ENCODE results near the gene MTO1. TPM values are rescaled to one million over a fixed set of nuclear protein-coding genes. Genes with fewer than 3 reads are reported as not detected.
A peak's percentile ranks its signal among the peaks of the same experiment; 100 is the strongest.
"Not testable (repeated sequence)": the region's sequence is repeated elsewhere in the genome, so short reads cannot be mapped to it uniquely, and the experiment has no call there.

MTO1 gene, protein sequence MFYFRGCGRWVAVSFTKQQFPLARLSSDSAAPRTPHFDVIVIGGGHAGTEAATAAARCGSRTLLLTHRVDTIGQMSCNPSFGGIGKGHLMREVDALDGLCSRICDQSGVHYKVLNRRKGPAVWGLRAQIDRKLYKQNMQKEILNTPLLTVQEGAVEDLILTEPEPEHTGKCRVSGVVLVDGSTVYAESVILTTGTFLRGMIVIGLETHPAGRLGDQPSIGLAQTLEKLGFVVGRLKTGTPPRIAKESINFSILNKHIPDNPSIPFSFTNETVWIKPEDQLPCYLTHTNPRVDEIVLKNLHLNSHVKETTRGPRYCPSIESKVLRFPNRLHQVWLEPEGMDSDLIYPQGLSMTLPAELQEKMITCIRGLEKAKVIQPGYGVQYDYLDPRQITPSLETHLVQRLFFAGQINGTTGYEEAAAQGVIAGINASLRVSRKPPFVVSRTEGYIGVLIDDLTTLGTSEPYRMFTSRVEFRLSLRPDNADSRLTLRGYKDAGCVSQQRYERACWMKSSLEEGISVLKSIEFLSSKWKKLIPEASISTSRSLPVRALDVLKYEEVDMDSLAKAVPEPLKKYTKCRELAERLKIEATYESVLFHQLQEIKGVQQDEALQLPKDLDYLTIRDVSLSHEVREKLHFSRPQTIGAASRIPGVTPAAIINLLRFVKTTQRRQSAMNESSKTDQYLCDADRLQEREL
- 10 to 100 TPM; 26.2 to 37.7 (median 30.8) TPM for polyA plus RNA-seq (ENCODE audit: insufficient read depth in 1 of 5, insufficient read length in 5 of 5, low replicate concordance in 1 of 5)
- long read RNA-seq, donor 1, full-length matches to known transcripts: 3 of 37,306 reads
- long read RNA-seq, donor 1, partial matches to known transcripts: 35,703 of 37,306 reads
- long read RNA-seq, donor 1, other reads (novel, unspliced or antisense): 1,600 of 37,306 reads
- long read RNA-seq, donor 2, full-length matches to known transcripts: 4 of 17,444 reads
- long read RNA-seq, donor 2, partial matches to known transcripts: 16,769 of 17,444 reads
- long read RNA-seq, donor 2, other reads (novel, unspliced or antisense): 671 of 17,444 reads
- long read RNA-seq, donor 3, full-length matches to known transcripts: 1 of 30,062 reads
- long read RNA-seq, donor 3, partial matches to known transcripts: 28,936 of 30,062 reads
- long read RNA-seq, donor 3, other reads (novel, unspliced or antisense): 1,125 of 30,062 reads
- long read RNA-seq, donor 4, partial matches to known transcripts: 20,387 of 21,572 reads
- long read RNA-seq, donor 4, other reads (novel, unspliced or antisense): 1,185 of 21,572 reads
- long read RNA-seq, donor 5, full-length matches to known transcripts: 3 of 39,770 reads
- long read RNA-seq, donor 5, partial matches to known transcripts: 39,046 of 39,770 reads
- long read RNA-seq, donor 5, other reads (novel, unspliced or antisense): 721 of 39,770 reads
- long read RNA-seq, donor 6, full-length matches to known transcripts: 2 of 27,475 reads
- long read RNA-seq, donor 6, partial matches to known transcripts: 26,121 of 27,475 reads
- long read RNA-seq, donor 6, other reads (novel, unspliced or antisense): 1,352 of 27,475 reads
- long read RNA-seq, donor 7, full-length matches to known transcripts: 2 of 25,015 reads
- long read RNA-seq, donor 7, partial matches to known transcripts: 23,924 of 25,015 reads
- long read RNA-seq, donor 7, other reads (novel, unspliced or antisense): 1,089 of 25,015 reads
- long read RNA-seq, donor 8, full-length matches to known transcripts: 4 of 14,031 reads
- long read RNA-seq, donor 8, partial matches to known transcripts: 9,325 of 14,031 reads
- long read RNA-seq, donor 8, other reads (novel, unspliced or antisense): 4,702 of 14,031 reads

DNA sequence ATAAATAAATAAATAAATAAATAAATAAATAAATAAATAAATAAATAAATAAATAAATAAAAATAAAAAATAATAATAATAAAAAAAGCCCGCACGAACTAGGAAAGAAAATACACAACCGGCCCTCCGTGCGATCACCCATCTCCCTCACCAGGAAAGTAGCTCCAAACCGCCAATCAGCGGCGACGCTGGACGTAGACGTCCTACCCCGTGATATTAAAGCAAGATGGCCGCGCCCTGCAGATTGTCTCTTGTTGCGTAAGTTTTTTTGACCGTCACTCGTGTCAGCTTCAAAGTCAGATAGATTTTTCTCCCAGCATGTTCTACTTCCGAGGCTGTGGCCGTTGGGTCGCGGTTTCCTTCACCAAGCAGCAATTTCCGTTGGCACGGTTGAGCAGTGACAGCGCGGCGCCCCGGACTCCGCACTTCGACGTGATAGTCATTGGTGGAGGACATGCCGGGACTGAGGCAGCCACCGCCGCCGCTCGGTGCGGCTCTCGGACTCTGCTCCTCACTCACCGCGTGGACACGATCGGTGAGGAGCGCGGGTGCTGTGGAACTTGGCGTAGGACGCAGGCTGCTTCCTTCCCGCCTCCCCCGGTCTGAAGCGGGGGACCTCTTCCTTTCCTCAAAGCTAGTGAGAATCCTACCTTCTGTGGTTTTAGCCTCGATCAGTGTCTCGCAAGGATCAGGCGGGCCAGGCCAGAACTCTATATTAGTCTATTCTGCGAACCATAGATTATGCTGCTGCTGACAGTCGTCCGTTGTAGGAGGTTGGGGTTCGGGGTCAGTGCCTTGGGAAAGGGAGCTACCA is at the start of gene MTO1:
TSS of gene MTO1 (plus strand) at position 201 of the 814 bp plus-strand sequence. CDS start at position 319, 118 bp downstream.
- peak; percentile 83 to 84 for DNase-seq

DNA sequence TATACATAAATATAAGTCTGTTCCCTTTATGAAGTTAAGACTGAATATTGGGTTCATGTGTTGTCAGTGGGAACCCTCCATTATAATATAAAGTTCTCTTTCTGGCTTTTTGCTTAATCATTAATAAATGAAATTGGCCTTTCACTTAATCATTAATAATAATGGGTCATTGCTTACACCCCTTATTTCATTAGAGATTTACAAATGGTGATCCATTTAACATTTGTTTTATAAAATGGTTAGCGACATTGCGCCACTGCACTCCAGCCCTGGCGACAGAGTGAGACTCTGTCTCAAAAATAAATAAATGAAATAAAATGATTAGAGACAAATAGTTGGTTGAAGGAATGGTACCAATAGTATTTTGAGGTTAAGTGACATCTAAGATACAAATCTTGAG is 48.4 kb upstream of the MTO1 start:
- no peak for DNase-seq

DNA sequence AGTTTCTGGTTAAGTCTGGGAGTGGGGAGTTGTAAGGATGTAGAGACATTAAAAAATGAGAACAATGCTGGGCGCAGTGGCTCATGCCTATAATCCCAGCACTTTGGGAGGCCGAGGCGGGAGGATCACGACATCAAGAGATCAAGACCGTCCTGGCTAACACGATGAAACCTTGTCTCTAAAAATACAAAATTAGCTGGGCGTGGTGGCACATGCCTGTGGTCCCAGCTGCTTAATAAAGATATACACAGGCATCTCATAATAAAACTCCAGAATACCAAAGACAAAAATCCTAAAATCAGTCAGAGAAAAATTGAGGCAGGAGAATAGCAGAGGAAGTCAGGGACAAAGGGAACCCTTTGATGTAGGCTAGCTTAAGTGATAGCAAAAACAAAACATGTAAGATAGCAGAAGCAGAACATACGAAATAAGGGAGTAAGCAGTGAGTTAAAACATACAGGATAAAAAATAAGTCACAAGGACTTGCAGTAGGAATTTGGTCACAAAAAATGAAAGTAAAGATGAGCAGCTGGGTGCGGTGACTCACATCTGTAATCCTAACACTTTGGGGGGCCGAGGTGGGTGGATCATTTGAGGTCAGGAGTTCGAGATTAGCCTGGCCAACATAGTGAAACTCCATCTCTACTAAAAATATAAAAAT is 43.3 kb upstream of the MTO1 start:
- DNase-seq: no peak

DNA sequence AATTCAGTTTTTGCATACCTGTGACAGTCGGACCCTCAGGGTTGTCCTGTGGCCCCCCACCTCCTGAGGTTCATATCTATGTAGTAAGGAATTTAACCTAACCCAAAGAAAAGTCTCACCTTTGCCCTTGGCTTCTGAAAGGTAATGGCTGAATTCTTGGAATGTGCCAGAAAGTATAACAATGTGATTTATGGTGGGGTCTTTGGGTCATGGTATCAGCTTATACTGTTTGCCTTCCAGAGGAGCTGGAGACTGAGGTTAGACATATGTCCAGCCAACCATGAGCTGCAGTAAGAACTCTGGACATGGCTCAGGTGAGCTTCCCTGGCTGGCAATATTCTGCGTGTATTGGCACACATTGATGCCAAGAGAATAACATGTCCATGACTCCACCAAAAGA is 40.0 kb upstream of the MTO1 start:
- DNase-seq: no peak

DNA sequence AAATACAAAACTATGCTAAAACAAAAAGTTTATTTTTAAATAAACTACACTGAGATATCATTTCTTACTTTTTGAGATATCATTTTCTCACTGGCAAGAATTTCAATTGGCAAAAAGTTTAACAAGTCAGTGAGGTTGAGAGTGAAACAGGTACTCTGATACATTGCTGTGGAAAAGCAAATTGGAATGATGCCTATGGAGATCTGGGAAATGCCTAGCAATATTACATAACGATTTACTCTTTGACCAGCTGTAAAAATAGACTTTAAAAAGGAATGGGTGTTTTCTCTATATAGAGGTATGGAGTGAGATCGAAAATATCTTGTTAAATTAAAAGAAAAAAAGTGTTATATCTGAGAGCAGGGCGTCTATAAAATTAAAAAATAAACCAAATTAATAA is 26.3 kb upstream of the MTO1 start:
- no peak for DNase-seq

DNA sequence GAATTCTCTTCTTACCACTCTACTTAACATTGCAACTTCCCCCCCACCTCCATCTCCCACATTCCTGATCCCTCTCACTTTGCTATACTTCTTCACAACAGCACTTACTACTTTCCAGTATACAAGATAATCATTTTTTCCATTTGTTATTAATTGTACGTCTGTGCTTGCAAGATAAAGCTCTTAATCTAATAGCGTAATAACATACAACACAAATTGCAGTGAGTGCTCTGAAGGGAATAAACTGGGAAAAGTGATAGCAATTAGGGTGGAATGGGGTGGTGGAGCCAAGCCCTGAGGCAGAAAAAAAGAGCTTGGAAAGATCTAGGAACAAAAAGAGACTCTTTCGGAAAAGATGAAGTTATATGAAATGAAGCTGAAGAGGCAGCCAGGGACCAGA is 18.0 kb upstream of the MTO1 start:
- no peak for DNase-seq

DNA sequence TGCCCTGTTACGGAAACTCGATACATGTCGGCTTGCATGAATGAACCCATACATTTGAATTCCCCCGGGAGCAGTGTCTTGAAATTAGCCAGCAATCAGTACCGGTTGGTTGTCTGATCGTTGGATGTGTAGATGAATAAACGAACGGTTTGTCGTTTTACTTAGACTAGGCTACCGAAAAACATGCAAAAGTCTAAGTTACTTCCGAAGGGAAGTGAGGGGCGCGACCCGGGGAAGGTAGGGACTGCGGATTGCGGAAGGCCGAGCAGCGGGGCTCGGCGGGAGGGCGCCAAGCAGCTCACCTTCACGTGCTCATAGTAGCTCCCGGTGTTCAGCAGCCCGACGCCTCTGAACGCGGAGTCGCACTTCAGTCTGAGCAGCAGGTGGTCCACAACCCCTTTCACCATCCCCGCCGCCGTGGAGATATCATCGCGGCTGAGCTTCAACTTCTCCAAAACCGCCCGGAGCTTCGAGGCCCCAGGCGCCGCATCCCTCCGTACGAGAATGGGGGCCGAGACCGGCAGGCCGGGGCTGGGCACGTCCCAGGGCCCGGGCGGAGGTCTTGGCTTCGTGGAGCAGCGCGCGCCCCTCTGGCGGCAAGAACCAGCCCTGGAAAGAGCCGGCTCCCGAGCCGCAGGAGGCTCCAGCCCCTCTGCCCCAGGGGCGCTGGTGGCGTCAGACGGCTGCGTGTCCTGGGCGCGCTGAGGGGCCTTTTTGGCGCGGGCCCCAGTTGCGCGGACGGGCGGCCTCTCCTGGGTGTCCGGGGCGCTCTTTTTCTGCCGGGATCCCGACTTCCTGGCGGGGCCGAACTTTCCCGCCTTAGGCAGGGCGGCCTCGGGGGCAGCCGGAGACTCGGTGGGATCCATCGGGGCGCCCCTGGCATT is 10.1 kb upstream of the MTO1 start:
- peak; percentile 40 to 73 for DNase-seq

DNA sequence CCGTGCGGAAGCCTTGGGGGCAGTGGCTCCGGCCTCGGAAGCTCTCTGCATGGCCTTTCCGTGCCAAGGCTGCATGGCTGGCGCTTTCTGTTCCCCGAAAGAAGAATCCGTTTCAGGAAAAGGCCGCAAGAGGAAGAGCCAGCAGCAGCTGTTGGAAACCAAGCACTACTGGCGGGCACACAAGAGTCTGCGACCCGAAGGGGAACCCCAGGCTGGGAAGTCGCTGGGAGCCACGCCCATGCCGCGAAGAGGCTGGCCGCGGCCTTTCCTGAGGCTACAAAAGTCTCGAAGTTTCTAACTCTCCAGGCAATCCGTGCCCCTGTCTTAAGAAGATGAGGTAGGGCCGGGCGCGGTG is 9.5 kb upstream of the MTO1 start, which contains the start of gene CGAS:
TSS of gene CGAS (minus strand) at position 191 of the 355 bp plus-strand sequence. CDS start at position 75, 116 bp downstream.
- peak; percentile 70 to 72 for DNase-seq

DNA sequence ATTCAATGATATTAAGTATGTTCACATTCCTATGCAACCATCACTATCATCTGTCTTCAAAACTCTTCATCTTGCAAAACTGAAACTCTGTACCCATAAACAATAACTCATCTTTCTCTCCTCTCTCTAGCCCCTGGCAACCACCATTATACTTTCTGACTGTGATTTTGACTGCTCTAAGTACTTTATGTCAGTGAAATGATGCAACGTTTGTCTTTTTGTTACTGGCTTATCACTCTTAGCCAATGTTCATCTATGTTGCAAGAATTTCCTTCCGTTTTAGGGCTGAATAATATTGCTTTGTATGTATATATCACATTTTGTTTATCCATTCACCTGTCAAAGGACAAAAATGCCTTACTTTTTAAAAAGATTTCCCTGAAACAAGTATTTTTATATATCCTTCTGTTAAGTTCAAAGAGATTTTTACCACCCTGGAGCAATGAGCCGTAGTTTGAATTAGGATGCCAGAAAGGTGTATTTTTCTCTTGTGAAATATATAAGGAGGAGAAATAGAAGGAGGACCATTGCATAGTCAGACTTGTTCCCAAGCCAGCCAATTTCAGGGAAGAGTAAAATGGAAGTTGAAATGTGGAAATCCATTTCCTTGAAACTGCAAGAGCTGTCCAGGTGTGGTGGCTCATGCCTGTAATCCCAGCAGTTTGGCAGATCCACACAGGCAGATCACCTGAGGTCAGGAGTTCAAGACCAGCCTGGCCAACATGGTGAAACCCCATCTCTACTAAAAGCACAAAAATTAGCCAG is 5.5 kb upstream of the MTO1 start:
- no peak for DNase-seq

DNA sequence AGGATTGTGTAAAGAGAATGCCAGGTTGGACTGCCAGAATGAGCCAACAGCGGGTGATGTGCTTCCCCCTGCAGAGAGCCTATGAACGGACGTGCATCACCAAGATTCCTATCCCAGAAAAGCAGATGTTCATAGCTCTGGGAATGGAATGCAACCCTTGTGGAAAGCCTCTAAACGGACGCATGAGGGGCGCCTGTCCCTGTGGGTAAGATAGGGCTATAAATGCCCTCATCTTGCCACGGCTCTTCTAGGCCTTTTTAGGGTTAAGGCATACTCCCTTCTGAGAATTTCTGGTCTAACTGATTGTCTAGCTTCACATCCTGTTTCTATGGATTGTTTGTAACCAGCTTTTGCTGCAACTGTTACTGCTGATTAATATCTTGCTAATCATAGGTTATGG is 2.1 kb upstream of the MTO1 start:
- not testable (repeated sequence) for DNase-seq

DNA sequence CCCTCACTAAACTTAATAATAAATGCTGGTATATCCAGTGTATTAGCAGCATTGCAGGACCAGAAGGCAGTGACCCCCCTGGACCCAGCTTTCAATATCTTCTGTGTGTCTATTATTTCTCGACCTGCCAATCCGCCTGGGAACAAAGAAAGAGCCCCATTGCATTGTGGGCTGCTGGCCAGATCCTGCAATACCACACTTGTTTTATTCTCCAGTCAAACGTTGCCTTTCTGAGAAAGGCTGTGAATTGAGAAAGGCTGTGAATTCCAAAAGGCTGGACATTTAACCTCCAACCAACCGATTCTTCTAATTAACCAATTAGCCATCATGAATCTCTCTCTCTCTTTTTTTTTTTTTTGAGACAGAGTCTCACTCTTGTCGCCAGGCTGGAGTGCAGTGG is 1.5 kb upstream of the MTO1 start:
- no peak for DNase-seq

DNA sequence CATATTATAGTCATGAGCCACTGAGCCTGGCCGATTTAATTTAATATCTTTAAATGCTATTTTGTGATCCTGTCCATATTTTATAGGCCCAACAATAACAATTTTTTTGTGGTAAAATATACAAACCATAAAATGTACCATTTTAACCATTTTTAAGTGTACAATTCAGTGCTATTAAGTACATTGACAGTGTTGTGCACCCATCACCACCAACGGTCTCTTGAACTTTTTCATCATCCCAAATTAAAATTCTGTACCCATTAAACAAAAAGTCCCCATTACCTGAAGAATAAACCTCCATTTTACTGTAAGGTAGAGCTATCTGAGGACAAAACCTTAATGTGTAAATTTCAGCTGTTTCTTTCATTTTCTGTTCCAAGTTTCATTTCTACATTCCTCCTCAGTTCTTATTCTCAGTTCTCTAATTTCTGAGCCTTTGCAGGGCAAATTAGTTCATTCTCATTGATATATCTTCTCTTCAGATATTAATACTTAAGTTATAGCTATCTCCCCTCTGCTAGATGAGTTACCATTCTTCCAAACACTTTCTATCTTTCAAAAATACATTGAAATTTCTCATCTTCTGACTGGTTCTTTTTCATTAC is 10.3 kb downstream of the MTO1 start:
- no peak for DNase-seq

DNA sequence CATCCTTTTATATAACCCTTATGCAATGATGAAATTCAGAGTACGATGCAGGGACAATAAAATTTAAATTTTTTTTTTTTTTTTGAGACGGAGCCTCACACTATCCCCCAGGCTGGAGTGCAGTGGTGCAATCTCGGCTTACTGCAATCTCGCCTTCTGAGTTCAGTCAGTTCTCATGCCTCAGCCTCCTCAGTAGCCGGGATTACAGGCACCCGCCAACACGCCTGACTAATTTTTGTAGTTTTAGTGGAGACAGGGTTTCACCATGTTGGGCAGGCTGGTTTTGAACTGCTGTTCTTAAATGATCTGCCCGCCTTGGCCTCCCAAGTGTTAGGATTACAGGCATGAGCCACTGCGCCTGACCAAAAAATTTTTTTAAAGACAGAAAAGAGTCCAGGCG is 15.2 kb downstream of the MTO1 start:
- DNase-seq: no peak

DNA sequence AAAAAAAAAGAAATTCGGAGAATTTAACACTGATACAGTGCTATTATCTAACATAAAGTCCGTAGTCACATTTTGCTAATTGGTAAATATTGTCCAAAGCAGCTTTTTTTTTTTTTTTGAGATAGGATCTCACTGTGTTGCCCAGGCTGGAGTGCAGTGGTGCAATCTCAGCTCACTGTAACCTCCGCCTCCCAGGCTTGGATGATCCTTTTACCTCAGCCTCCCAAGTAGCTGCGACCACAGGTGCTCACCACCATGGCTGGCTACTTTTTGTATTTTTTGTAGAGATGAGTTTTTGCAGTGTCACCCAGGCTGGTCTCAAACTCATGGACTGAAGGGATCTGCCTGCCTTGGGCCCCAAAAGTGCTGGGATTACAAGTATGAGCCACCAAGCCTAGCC is 15.9 kb downstream of the MTO1 start:
- DNase-seq: no peak

DNA sequence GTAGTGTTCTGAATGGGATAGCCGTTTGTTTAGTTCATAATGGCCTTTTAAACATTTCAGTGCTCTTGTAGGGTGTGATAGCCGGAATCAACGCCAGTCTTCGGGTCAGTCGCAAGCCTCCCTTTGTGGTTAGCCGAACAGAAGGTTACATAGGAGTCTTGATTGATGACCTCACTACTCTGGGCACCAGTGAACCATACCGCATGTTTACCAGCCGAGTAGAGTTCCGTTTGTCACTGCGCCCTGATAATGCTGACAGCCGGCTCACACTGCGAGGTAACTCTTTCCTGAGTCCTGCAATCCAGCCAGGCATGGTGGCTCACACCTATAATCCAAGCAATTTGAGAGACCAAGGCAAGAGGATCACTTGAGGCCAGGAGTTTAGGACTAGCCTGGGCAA is 20.4 kb downstream of the MTO1 start:
- no peak for DNase-seq

DNA sequence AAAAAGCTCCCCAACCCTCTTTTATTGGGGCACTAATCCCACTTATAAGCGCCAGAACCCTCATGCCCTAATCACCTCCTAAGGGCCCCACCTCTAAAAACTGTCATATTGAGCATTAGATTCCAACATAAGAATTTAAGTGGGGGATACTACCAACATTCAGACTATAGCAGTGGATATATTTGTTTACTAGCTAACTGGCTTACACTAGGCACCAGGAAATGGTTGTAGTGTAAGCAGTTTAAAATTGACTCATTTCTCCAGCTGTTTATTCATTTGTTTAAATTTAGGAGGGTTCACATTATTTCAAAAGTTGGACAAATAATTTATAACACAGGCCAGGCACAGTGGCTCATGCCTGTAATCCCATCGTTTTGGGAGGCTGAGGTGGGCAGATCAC is 22.9 kb downstream of the MTO1 start:
- DNase-seq: no peak

DNA sequence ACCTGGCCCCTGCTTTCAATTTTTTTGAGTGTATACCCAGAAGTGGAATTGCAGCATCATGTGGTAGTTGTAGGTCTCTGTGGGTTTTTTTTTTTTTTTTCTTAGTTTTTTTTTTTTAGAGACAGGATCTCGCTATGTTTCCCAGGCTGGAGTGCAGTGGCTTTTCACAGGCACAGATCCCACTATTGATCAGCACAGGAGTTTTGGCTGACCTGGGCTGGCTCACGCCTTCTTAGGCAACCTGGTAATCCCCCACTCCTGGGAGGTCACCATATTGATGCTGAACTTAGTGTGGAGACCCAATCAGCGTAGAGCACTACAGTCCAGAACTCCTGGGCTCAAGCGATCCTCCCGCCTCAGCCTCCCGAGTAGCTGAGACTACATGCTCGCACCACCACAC is 25.9 kb downstream of the MTO1 start:
- DNase-seq: no peak
